ENCODE data around the gene ASXL2. TPM values are rescaled to one million over a fixed set of nuclear protein-coding genes. Genes with fewer than 3 reads are reported as not detected.
A peak's percentile ranks its signal among the peaks of the same experiment; 100 is the strongest.

Gene ASXL2
- 38.4 and 41.9 TPM in 2 replicates for total RNA-seq

- Mint-ChIP-seq H3K27me3 (peaks cover 2% of the 10 kb centered on the region), H3K9me3 (no peaks in the 10 kb centered on the region), H3K27ac (peak within 1 kb of the TSS; percentile 100), H3K4me3 (peak within 1 kb of the TSS; percentile 98), H3K4me1 (peaks cover 24% of the 10 kb centered on the region), H3K36me3 (ENCODE audit: low read depth) (peaks cover 20% of the 10 kb centered on the region)
- peak; percentile 88 for ATAC-seq (ENCODE audit: low read depth)
- POLR2A ChIA-PET, result interaction anchor here (0.6 to 1.6 kb wide), 19 partner anchors 10 to 1951 kb away, joined by 3 to 25 read pairs (median 4); partner anchors contain the start of genes ATAD2B, DTNB, HADHA and HADHB
- no peak for TF ChIP-seq CTCF (IDR thresholded peaks at IDR 0.05)
- intact Hi-C loops (cut with micrococcal nuclease), result loop anchor here (1.0 to 10.0 kb wide), 9 partner anchors 26 to 1954 kb away; partner anchors contain the start of genes ATAD2B, CENPA, DNAJC27 and DTNB
- DNase-seq, result peak; percentile 98
- CTCF ChIA-PET, result interaction anchor here (1.3 kb wide), 2 partner anchors 26 to 73 kb away, joined by 3 to 17 read pairs; no protein-coding TSS in a partner anchor
Observed at GRCh38 chr2:25878361-25879132, at the start of gene ASXL2. Gene ASXL2, minus strand, starts transcription at chr2:25878487. Its CDS starts 265 bp downstream, at chr2:25878222.

- POLR2A ChIA-PET, result no interaction called here
- ATAC-seq (ENCODE audit: low read depth), result no peak
Observed at GRCh38 chr2:25926984-25927756, 48.9 kb upstream of the ASXL2 start.

GRCh38 chr2:25922501-25922900 lies 44.2 kb upstream of the ASXL2 start:
- no peak for ATAC-seq (ENCODE audit: low read depth)
- Mint-ChIP-seq H3K9me3 (no peaks in the 10 kb centered on the region), H3K4me1 (no peaks in the 10 kb centered on the region), H3K27me3 (no peaks in the 10 kb centered on the region), H3K4me3 (no peak overlapping the region), H3K27ac (no peak overlapping the region), H3K36me3 (ENCODE audit: low read depth) (no peaks in the 10 kb centered on the region)
- no peak for TF ChIP-seq CTCF (IDR thresholded peaks at IDR 0.05)
- ChIA-PET CTCF (no interaction called here), POLR2A (no interaction called here)
- no peak for DNase-seq
- intact Hi-C loops (cut with micrococcal nuclease), result no loop called here

More at GRCh38 chr2:25926984-25927756, 48.9 kb upstream of the ASXL2 start:
- H3K36me3 Mint-ChIP-seq (ENCODE audit: low read depth), result no peaks in the 10 kb centered on the region
- H3K27me3 Mint-ChIP-seq, result no peaks in the 10 kb centered on the region
- no peak for TF ChIP-seq CTCF (IDR thresholded peaks at IDR 0.05)
- no peak overlapping the region for H3K4me3 Mint-ChIP-seq
- CTCF ChIA-PET, result no interaction called here
- no peaks in the 10 kb centered on the region for H3K9me3 Mint-ChIP-seq
- H3K27ac Mint-ChIP-seq, result no peak overlapping the region
- no peak for DNase-seq
- intact Hi-C loops (cut with micrococcal nuclease), result no loop called here
- H3K4me1 Mint-ChIP-seq, result no peaks in the 10 kb centered on the region

DNA sequence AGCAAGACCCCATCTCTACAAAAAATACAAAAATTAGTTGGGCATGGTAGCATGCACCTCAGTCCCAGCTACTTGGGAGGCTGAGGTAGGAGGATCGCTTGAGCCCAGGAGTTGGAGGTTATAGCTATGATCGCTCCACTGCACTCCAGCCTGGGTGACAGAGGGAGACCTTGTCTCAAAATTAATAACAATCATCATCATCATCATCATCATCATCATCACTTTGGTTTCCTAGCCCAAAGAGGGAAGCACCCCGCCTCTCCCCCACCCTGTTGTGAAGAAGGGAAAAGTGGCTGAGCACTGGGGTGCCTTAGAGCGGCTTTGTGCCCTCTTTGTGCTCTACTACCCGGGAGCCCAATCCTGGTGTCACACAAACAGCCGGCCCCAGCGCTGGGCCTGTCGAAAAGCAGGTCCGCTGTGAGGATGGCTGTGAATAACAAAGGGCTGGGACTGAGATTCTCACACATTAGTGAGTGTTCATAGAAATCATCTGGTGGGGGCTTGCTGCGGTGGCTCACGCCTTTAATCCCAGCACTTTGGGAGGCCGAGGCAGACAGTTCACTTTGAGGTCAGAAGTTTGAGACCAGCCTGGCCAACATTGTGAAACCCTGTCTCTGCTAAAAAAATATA lies 42.6 kb upstream of the ASXL2 start:
- CTCF ChIA-PET, result no interaction called here
- no peak for ATAC-seq (ENCODE audit: low read depth)
- H3K27ac Mint-ChIP-seq, result no peak overlapping the region
- H3K4me3 Mint-ChIP-seq, result no peak overlapping the region
- H3K27me3 Mint-ChIP-seq, result peaks cover 4% of the 10 kb centered on the region
- no peak for DNase-seq
- POLR2A ChIA-PET, result no interaction called here
- intact Hi-C loops (cut with micrococcal nuclease), result no loop called here
- TF ChIP-seq CTCF (IDR thresholded peaks at IDR 0.05), result no peak
- H3K36me3 Mint-ChIP-seq (ENCODE audit: low read depth), result no peaks in the 10 kb centered on the region
- H3K9me3 Mint-ChIP-seq, result no peaks in the 10 kb centered on the region
- peaks cover 7% of the 10 kb centered on the region for H3K4me1 Mint-ChIP-seq

All from activated B cell treated with CpG ODN at 0.5 μM for 24 hours (primary cell).